GM19238 (cell line): ENCODE results near the gene UTF1.

Source experiments
- DNase-seq: peaks from one replicate; pipeline ENCODE4 v3.0.0; 2011; ENCODE audit warnings: low spot score; ENCODE audit not compliant: insufficient read length

Gene UTF1

DNA sequence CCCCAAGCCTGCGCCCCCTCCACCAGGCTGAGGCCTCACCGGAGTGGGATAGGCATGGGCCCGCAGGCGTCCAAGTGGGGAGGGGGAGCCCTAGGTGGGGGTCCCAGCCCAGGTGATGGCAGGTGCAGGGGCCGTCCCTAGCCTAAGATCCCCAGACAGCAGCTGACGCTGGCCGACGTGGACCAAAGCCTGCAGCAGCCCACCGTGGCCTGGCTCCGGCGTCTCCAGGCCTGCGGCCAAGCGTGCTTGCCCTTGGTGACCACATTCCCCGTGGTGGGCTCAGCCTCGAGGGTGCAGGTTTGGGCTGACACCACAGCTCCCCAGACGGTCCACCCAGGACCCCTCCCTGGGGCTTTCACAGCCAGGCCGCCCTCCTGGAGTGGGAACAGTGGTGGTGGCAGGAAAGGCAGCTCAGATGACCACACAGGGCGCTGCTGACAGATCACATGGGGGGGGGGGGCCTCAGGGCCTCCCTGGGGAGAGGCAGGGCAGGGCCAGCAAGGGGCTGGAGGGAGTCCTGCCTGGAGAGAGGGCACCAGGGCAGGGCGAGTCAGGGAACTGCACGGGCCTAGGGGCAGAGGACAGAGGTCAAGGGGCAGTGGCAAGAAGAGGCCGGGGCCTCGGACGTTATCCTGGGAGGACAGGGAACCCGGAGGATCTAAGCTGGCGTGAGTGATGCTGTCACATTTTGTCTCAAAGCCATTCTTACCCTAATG is 47.4 kb downstream of the UTF1 start:
- no peak for DNase-seq

DNA sequence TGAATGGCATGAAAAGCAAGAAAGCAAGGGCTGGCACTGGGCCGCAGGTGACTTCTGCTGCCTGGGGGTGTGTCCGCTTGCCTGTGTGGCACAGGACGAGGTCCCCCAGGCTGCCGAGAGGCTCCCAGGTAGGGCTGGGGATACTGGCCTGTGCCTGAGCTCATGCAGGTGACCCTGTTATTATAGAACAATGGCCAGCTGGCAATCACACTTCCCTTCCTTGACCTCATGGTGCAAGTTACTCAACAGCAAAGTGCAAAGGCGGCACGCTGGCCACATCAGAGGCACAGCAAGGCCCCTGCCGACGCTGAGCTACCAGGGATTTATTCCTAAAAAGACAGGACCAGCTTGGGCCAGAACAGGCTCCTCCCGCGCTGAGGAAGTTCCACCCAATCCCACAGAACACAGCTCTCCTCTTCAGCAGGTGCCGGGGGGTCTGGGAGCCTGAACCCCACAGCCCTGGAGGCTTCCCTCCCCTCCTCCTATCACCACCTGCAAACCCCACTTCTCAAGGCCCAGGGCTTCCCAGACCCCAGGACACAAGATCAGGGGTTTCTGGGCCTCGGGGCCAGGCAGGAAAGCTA is 48.1 kb downstream of the UTF1 start:
- DNase-seq = no peak

DNA sequence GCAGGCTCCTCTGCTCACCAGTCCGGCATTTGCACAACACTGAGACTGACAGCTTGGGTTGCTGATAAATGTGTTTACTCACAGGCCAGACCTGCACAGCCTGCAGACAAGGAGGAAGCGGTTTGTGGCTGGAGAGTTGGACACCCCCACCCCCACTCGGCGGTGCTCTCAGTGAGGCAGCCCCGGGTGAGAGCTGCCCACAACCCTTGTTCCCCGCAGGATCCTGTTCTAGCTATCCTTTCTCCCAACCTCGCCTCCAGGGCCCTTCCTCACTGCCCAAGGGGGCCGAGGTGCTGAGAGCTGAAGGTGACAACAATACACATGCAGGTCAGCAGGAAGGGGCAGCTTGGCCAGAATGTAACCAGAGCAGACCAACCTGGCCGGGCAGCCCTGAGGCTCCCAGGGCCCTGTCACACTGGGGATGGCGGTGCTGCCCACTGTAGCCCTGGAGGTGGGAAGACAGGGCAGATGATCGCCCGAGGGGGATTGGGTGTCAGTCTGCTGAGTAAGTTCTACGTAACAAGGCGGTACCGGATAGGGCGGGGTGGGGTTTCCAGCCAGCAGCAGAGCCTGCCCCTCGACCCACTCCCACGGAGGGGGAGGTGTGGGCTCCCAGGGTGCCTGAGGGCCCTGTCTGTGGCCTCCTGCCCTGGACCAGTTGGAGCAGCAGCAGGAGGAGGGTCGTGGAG is 48.7 kb downstream of the UTF1 start:
- DNase-seq = peak; percentile 87

DNA sequence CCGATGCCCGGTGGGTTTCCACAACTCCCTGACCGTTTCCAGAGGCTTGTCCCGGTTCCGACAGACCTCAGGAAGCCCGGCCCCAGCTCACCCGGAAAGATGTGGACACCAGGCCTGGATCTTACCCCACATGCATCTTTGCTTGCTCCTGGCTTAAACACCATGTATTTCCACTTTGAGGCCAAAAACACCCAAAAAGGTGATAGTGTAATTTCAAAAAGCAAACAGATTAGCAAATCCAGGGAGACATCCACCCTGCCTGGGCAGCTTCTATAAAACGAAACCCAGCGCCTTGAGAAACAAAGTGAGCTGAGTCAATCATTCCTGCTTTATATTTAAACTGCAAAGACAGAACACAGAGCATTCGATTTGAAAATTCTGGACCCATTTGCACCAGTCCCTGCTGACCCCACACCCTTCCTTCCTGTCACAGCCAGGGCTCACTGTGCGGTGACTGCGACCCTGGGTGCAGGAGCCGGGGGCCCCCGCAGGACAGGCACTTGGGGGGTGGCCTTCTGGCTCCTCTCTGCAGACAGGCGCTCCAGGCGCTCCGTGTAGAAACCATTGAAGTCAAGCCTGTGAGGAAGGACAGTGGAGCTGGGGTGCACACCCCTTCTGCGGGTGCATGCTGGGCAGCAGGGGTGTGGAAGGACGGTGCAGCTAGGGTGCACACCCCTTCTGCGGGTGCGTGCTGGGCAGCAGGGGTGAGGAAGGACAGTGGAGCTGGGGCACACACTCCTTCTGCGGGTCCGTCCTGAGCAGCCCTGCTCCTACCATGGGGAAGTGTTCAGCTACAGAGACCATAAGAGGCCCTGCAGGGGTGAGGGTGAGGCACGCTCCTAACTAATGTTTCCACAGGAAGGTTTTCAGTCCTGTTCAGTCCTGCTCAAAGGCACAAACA is 49.6 kb downstream of the UTF1 start:
- no peak for DNase-seq

DNA sequence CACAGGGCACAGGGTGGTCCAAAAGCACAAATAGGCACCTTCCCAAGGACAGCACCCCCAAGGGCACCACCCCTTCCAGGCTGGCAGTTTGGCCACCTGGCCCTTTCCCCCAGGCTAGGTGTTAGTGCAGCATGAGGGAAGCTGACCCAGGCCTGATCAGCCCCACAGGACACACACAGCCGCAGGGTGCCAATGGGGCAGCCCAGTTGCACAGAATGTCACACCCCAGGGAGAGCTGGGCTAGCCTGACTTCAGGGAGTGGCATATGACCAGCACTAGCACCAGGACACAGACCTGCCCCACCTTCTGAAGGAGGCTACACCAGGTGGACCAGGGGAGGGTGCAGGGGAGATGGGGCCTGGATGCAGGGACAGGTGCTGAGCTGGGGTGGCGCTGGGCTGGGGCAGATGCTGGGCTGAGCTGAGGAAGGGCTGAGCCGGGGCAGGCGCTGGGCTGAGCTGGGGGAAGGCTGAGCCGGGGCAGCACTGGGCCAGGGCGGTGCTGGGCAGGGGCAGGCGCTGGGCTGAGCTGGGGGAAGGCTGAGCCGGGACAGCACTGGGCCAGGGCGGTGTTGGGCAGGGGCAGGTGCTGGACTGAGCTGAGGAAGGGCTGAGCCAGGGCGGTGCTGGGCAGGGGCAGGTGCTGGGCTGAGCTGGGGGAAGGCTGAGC is 50.5 kb downstream of the UTF1 start:
- no peak for DNase-seq

DNA sequence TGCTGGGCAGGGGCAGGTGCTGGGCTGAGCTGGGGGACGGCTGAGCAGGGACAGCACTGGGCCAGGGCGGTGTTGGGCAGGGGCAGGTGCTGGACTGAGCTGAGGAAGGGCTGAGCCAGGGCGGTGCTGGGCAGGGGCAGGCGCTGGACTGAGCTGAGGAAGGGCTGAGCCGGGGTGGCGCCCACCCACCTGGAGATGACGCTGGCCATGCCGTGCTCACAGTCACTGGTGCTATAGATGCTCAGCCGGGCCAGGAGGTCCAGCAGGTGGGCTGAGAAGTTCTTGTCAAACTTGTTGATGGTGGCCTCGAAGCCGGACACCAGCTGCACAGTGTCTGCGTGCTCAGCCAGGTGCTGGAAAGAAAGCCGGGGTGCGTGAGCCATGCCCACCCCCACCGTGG is 51.1 kb downstream of the UTF1 start:
- no peak for DNase-seq
